ENCODE results near the gene ZNF212. TPM values are rescaled to one million over a fixed set of nuclear protein-coding genes. Genes with fewer than 3 reads are reported as not detected.
A peak's percentile ranks its signal among the peaks of the same experiment; 100 is the strongest.

Gene ZNF212
- total RNA-seq, 1 experiment from 2014 or later, result 9.7 TPM

GRCh38 chr7:149284850-149285585, 45.6 kb downstream of the ZNF212 start:
- no peak overlapping the region for H3K27ac ChIP-seq (ENCODE audit: low read length)
- CTCF ChIA-PET, result interaction anchor here (0.5 to 1.3 kb wide), 7 partner anchors 23 to 1942 kb away, joined by 3 to 9 read pairs (median 4); partner anchors contain the start of genes ABCF2, ZNF282 and ZNF783
- H2AFZ ChIP-seq (ENCODE audit: low read length), result peak overlapping the region; percentile 64
- peak; percentile 85 for ATAC-seq
- BruUV-seq (replicated peaks), result no TSS peak
- peak overlapping the region; percentile 67 for H3K4me3 ChIP-seq (ENCODE audit: low read length)
- POLR2A ChIA-PET (ENCODE audit: unreplicated experiment), result interaction anchor here (0.6 to 1.0 kb wide), 2 partner anchors 79 to 90 kb away, joined by 3 to 5 read pairs; partner anchors contain the start of gene ZNF282
- peak; percentile 92 for DNase-seq
- TF ChIP-seq CTCF (conservative IDR thresholded peaks at IDR 0.05; ENCODE audit: low read depth, low read length) (no peak; the same call in 1 of the 2 replicates), EZH2phosphoT487 (IDR thresholded peaks at IDR 0.05; ENCODE audit: borderline replicate concordance, low read length) (no peak)
- no peaks in the 10 kb centered on the region for H3K79me2 ChIP-seq (ENCODE audit: low read length)
- intact Hi-C loops (cut with micrococcal nuclease), result loop anchor here (2.0 to 10.0 kb wide), 2 partner anchors 22 to 210 kb away; partner anchors contain the start of genes ZNF746 and ZNF783
- no peaks in the 10 kb centered on the region for H3K27me3 ChIP-seq (ENCODE audit: low read length)
- H4K20me1 ChIP-seq (ENCODE audit: low read length), result no peaks in the 10 kb centered on the region
- H3F3A ChIP-seq (ENCODE audit: low read length, unreplicated experiment), result no peaks in the 10 kb centered on the region
- peak overlapping the region; percentile 92 for H3K4me2 ChIP-seq (ENCODE audit: low read length)
- no peaks in the 10 kb centered on the region for H3K9me2 ChIP-seq (replicated peaks; ENCODE audit: low read length)
- no peaks in the 10 kb centered on the region for H3K9me3 ChIP-seq (ENCODE audit: low read length)
- H3K4me1 ChIP-seq (ENCODE audit: insufficient read depth, low read length), result peaks cover 34% of the 10 kb centered on the region
- no peaks in the 10 kb centered on the region for H3K36me3 ChIP-seq (ENCODE audit: low read depth, low read length)
- H3K9ac ChIP-seq (ENCODE audit: low read length), result peak overlapping the region; percentile 21; the same call in 1 of the 2 replicates

DNA sequence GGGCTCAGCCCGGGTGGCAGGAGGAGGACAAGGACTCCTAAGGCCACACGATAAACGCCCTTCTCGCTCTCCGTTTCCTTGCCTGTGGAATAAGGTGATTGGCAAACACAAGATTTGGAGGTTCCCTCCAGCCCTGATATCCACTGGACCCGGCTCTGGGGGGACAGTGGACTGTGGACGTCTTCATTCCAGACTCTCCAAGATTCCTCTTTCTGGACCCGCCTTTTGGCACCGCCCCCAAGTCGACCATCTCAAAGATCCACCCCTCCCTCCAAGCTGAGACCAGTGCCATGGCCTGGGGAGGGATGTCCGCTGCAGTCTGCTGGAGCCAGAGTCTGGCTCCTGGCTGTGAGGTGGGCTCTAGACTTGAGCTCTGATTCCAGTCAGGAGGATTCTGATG, 46.2 kb downstream of the ZNF212 start:
- Histone ChIP-seq H3K4me3 (ENCODE audit: low read length) (peak overlapping the region; percentile 67), H3K36me3 (ENCODE audit: low read depth, low read length) (no peaks in the 10 kb centered on the region), H3K9me3 (ENCODE audit: low read length) (no peaks in the 10 kb centered on the region), H3K9ac (ENCODE audit: low read length) (peak overlapping the region; percentile 21; the same call in 1 of the 2 replicates), H3F3A (ENCODE audit: low read length, unreplicated experiment) (no peaks in the 10 kb centered on the region), H4K20me1 (ENCODE audit: low read length) (no peaks in the 10 kb centered on the region), H3K27me3 (ENCODE audit: low read length) (no peaks in the 10 kb centered on the region), H3K27ac (ENCODE audit: low read length) (no peak overlapping the region), H2AFZ (ENCODE audit: low read length) (peak overlapping the region; percentile 64), H3K4me1 (ENCODE audit: insufficient read depth, low read length) (peaks cover 34% of the 10 kb centered on the region), H3K4me2 (ENCODE audit: low read length) (peak overlapping the region; percentile 92), H3K9me2 (replicated peaks; ENCODE audit: low read length) (no peaks in the 10 kb centered on the region), H3K79me2 (ENCODE audit: low read length) (no peaks in the 10 kb centered on the region)
- no peak for TF ChIP-seq EZH2 (IDR thresholded peaks at IDR 0.05; ENCODE audit: low read length, unreplicated experiment)
- TF ChIP-seq EZH2phosphoT487 (IDR thresholded peaks at IDR 0.05; ENCODE audit: borderline replicate concordance, low read length), result no peak
- TF ChIP-seq CTCF (conservative IDR thresholded peaks at IDR 0.05; ENCODE audit: low read depth, low read length), result no peak
- ChIA-PET CTCF (interaction anchor here (0.5 to 1.3 kb wide), 7 partner anchors 23 to 1941 kb away, joined by 3 to 9 read pairs (median 4); partner anchors contain the start of genes ABCF2, ZNF282 and ZNF783), POLR2A (ENCODE audit: unreplicated experiment) (interaction anchor here (1.0 kb wide), 1 partner anchor 90 kb away, joined by 5 read pairs; the partner anchor contains the start of gene ZNF282)
- BruUV-seq (replicated peaks), result TSS peak; percentile 33
- ATAC-seq, result peak; percentile 0; the same call in 1 of the 2 replicates
- intact Hi-C loops (cut with micrococcal nuclease), result loop anchor here (2.0 to 10.0 kb wide), 2 partner anchors 23 to 209 kb away; partner anchors contain the start of genes ZNF746 and ZNF783
- peak; percentile 14 for DNase-seq

Measured in PC-3 (cell line).